Left renal pelvis (tissue), 4 donors: Measurements from ENCODE around the gene IAH1. TPM values are rescaled to one million over a fixed set of nuclear protein-coding genes. Genes with fewer than 3 reads are reported as not detected.

Source experiments
- DNase-seq, 4 donors: peaks; one replicate each; pipeline ENCODE4 v3.0.0-alpha.2; 2013; ENCODE audit warnings: low read depth in 4 of 4, low spot score in 3 of 4
- polyA plus RNA-seq, 4 donors: library from polyadenylated mRNA; unstranded; fragments of 120-200 nt; gene quantifications; one replicate each; pipeline ENCODE4 v1.2.1, GENCODE V29; 2013; ENCODE audit not compliant: insufficient read length in 4 of 4

IAH1 gene, protein sequence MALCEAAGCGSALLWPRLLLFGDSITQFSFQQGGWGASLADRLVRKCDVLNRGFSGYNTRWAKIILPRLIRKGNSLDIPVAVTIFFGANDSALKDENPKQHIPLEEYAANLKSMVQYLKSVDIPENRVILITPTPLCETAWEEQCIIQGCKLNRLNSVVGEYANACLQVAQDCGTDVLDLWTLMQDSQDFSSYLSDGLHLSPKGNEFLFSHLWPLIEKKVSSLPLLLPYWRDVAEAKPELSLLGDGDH
- polyA plus RNA-seq: 10 to 100 TPM; 42.8 to 52.1 (median 46.2) TPM

DNA sequence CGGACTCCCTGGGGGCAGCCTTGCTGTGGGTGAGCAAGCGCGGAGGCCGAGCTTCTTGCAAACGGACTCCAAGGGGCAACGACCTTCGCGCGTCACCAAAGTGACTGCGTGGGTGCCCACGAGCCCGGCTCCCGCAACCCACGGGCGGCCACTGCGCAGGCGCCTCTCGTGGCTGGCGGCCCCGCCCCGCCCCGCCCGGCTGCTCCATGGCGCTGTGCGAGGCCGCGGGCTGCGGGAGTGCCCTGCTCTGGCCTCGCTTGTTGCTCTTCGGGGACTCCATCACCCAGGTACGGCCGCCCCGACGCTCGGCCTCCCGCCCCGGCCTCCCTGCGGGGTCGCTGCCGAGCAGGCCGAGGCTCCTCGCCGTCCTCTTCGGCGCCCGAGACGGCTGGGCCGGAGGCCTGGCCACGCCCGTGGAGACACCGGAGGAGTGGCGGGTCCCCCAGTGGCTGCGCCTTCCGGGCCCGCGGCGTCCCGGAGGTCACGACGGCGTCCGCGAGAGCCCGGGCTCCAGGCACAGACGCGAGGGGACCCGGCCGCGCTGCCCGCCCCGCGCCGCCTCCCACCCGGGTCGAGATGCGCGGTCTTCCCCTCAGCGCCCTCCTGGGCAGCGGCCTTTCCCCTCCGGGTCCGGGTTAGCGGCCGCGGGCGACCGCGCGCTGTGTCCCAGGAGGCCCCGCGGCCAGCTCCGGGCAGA, at the start of gene IAH1:
Gene IAH1, plus strand, starts transcription at position 191 of the 697 bp plus-strand sequence. Its CDS starts 16 bp downstream, at position 207.
- peak in 3 of 4 donors; percentile 4 to 25 (median 18) for DNase-seq

DNA sequence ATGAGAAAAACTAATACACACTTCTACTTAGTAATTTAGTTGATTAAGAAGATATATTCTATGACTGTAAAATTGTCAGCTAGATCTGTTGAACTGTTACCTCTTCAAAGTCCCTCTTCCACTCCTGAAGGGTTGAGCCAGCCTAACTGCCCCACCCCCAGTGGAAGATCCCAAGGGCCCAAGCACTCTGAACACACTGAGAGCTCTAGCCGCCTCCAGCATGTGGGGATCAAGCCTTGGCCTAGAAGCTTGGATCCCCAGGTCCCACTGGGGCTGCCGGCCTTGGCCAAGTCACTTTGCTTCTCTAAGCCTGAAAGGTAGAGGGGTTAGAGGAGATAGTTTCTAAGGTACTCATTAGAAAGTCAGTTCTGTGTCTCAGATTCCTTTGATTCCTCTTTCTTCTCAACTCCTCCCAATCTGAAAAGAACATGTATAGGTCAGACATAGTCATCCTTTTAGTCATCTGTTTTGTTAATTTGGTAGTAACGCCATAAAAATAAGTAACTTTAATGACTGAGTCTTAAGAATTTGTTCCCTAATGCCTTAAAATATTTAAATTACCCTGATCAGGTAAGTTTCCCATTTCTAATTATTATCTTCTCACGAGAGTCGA, 45.3 kb upstream of the IAH1 start:
- DNase-seq: no peak

DNA sequence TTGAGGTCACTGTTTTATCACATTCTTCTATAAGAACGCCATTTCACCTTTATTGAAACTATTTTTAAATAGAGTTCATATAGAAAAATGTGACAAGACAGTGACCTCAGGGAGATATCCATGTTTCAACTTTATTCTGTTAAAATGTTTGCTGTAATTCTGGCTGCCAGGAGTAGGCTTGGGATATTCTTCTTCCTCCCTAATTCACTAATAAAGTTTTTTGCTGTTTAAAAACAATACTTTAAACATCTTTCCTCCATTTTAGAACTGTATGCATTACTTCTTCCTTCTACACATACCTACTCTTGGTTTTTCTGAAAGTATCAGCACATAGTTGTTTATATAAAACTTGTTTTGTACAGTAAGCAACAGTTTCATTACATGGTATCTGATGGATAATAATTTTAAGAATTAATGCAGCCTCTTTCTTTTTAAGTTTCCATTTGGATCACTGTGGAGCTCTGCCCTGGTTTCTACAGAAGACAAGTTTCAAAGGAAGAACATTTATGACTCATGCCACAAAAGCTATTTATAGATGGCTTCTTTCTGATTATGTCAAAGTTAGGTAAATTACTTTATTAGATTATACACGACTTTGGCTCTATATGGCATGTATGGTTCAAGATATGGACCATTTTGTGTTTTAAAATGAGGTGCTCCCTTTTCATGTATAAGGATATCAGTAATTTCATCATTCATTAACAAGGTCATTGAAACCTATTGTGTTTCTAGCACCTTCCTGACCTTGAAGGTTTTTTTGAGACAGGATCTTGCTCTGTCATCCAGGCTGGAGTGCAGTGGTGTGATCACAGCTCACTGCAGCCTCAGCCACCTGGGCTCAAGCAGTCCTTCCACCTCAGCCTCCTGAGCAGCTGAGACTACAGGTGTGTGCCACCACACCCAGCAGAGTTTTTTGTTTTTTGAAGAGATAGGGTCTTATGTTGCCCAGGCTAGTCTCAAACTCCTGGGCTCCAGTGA, 43.7 kb upstream of the IAH1 start:
- no peak for DNase-seq

DNA sequence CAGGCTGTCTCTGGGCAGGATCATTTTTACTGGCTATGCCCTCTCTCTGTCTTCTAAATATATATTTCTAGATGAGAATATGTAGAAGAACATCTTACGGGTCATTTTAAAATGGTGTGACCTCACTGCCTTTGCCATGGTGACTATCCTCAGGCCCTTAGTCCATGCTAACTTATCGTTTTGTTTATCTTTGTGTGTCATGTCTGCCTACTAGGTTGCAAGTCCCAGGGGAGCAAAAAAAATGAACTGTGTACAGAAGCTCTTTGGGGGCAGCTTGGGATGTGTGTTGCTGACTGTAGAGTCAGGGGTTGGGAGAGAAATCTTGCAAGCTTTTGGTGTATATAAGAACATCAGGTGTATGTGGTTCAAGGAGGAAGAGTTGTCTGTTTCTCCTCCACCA, 39.9 kb upstream of the IAH1 start:
- no peak for DNase-seq

DNA sequence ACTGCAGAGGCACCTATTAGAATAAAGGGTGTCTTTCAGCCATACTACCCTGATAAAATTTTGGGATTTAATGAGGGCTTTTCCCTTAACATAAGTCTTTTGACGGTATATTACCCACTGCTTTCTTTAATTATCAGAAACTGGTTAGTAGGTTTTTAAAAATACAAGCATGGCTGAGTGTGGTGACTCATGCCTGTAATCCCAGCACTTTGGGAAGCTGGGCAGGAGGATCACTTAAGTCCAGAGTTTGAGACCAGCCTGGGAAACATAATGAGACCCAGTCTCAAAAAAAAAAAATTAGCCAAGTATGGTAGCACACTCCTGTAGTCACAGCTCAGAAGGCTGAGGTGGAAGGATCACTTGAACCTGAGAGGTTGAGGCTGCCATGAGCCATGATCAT, 34.8 kb upstream of the IAH1 start:
- no peak for DNase-seq

DNA sequence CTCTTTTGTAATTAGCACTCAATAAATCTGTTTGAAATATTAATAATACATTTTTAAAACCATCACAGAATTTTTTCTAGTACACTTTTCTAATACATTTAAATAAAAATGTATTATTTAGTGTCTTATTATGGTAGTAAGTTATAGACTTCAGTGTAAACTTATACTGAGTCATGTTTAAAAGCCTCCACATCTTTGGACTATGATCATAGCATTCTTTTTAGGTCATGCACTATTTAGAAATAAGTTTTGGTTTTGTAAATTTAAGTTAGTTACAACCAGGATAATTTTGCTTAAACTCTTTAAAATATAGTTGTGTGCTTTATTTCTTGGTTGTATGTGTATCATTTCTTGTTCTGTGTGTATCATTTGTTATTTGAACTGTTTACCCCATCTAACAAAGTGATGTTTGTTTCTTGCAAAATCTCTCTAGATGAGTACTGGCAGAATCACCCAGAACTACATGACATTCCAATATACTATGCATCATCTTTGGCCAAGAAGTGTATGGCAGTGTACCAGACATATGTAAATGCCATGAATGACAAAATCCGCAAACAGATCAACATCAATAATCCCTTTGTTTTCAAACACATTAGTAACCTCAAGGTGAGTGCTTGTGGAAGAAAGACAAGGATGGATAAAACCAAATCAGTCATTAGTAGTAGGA, 34.2 kb upstream of the IAH1 start:
- DNase-seq: no peak

DNA sequence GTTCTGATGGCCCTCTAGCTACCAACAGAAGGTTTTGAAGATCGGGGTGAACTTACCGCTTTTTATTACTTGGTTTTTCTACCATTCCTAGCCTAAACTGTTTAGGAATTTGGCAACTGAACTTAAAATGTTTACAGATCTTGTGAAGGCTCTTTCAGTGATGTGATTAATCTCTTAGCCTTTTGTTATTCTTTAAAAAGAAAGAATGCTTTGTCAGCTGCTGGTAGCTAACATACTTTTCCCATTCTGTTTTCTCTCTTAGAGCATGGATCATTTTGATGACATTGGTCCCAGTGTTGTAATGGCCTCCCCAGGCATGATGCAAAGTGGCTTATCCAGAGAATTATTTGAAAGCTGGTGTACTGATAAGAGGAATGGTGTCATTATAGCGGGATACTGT, 32.8 kb upstream of the IAH1 start:
- no peak for DNase-seq

DNA sequence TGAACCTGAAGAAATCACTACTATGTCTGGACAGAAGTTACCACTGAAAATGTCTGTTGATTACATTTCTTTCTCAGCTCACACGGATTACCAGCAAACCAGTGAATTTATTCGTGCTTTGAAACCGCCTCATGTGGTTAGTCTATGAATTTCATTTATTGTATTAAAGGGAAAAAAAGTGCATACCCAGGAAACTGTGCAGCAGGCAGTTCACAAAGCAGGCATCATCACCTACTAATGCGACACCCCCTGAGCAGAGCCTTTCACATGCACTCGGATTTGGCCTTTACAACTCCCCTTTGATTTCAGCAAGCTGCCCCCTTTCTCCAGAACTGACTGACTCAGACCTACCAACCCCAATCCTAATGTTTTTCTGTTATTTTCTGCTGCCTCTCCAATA, 30.8 kb upstream of the IAH1 start:
- DNase-seq: no peak

DNA sequence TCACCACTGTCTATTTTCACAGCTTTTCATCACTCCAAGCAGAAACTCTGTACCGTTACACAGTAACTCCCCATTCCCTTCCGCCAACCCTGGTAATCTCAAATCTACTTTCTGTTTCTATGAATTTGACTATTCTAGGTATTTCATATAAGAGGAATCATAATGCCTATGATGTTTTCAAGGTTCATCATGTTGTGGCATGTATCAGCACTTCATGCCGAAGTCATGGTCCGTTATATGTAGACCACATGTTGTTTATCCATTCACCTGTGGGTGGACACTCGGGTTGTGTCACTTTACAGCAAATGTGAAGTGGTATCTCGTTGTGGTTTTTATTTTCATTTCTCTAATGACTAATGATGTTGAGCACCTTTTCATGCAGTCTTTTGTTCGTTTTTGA, 29.3 kb upstream of the IAH1 start:
- no peak for DNase-seq

DNA sequence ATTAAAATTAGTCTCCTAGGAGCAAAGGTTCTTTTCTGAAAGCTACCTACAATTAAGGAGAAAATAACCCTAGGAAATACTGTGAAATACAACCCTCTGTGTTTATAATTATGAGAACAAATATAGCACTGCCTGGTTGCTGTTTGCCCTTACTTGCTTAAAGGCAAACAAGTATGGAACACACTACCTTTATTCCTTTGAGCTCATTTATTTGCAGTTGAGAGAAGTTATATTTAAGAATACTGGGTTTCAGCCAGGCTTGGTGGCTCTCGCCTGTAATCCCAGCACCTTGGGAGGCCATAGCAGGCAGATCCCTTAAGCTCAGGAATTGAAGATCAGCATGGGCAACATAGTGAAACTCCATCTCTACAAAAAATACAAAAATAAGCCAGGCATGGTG, 23.1 kb upstream of the IAH1 start:
- no peak for DNase-seq

DNA sequence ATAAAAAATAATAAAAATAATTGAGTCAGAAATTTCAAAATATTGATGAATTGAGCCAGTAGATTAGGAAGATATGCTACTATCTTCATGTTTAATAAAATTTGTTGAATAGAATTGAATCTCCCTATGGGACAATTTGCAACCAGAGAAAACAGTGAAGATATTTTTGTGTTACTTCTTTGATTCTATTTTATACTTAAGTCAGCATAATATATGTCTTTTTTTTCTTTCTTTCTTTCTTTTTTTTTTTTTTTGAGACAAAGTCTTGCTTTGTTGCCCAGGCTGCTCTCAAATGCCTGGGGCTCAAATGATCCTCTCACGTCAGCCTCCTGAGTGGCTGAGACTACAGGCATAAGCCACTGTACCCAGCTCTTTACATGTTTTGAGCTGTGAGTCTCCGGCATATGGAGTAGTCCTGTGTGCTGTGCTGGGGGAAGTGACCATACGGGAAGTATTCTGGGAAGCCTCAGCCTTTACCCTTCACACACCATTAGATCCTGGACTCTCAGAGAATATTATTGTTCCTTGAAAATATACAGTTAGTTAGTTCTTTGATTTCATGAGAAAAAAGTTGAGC, 13.8 kb upstream of the IAH1 start:
- no peak for DNase-seq

DNA sequence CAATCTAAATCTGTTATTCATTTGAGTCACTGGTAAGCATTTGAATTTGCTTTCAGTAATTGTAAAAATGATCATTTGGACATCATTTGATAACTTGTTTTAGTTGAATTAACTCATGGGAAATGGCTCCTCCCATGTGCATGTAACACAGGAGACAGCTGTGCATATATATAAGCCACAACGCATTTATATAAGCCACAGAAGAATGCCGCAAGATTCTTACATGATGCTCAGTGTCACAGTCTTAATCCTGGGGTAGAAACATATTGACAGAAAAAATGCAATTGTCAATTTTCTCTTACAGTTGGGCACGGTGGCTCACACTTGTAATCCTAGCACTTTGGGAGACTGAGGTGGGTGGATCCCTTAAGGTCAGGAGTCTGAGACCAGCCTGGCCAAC, 13.3 kb upstream of the IAH1 start:
- no peak for DNase-seq

DNA sequence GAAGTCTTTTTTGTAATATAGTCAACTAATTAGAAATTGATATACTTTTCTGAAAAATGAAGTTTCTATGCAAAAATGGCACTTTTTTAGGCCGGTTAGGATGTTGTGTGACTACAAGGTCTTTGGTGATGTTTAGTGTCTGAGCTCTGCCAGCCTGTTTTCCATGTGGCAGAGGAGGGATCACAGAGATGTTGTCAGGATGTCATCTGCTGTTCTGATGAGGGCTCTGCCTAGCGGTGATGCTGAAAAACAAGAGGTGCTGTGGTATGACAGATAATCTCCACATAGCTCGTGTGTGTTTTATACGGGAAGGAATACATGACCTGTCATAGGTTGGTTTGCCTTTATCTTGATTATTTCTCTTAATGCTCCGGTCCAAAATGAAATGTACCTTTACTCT, 12.0 kb upstream of the IAH1 start:
- no peak for DNase-seq

DNA sequence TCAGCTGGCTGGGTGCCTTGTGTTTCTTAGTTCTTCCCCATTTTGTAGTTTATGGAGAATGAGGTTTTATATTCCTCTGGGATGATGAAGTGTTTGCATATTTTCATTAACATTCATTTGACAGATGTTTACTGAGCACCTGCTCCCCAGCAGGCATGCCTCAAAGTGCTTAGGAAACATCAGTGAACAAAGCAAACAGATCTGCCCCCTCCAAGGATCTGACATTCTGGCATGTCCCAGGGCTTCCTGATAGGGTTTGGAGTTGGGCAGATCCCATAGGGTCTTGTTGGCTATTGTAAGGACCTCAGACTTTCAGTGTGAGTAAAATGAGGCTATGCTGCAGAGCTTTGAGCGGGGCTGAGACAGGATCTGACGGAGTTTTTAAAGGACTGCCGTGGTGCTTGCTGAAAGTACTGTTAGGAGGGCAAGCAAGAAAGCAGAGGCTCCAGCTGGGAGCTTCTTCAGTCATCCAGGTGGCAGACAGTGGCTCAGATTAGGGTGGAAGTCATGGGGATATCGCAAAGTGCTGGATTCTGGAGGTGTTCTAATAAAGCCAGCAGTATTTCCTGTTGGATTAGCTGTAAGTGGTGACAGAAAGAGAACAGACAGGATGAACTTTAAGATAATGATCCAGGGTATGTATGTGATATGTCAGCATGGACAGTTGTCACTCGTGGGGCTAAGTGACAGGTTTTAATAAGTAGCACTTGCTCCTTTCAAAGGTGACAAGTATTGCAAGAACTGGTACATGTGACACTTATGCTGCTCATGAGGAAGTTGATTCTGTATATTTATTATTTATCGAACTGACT, 11.3 kb upstream of the IAH1 start:
- DNase-seq: no peak

DNA sequence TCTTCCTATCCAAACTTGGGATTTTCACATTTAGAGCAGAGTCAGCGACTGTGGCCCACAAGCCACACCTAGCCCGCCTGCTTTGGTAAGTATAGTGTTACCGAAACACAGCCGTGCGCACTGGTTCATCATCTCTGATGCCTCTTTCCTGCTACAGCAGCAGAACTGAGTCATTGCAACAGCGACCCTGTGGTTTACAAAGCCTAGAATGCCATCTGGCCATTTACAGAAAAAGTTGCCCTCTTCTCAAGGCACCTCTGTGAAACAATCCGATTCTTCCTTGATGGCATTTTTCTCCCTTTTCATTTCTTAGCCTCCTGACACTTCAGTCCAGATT, 10.7 kb upstream of the IAH1 start:
- no peak for DNase-seq

DNA sequence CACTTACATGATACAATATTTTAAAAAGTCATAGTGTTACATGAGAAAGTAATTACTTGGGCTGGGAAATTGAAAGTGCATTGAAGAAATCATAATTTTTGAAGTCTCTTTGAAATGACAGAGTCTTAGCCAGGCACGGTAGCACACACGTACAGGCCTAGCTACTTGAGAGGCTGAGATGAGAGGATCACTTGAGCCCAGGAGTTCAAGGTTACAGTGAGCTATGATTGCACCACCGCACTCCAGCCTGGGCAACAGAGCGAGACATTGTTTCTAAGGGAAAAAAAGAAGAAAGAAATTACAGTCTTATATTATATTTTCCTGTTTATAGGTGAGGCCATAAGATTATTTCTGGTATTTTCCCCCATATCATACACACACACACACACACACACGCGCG, 9.2 kb upstream of the IAH1 start:
- no peak for DNase-seq

DNA sequence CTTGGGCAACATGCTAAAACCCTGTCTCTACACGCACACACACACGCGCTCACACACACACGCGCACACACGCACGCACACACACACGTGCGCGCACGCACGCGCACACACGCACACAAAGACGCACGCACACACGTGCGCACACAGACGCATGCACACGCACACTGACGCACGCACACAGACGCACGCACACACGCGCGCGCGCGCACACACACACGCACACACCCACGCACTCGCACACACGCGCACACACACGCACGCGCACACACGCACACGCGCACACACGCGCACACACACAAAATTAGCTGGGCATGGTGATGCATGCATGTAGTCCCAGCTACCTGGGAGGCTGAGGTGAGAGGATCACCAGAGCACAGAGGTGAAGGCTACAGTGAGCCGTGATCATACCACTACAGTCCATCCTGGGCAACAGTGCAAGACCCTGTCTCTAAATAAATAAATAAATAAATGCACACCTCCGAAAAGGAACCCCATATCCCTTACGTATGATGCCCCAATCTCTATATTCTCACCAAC, 8.1 kb upstream of the IAH1 start:
- no peak for DNase-seq

DNA sequence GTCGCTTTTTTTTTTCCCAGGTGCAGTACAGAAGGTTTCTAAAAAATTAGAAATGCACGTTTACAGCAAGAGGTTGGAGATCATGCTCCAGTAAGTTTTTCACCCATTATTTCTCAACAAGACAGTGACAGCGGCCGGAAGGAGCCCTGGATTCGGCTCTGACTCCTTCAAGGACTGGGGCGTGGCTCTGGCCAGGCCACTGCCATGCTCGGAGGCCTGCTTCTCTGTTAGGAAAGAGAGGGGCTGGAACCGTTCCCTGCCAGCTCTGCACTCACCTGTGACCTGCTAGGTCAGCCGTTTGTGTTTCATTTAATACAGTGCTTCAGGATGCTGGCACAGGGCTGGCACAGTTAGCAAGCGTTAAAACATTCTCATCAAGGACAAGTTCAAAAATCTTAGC, 6.7 kb upstream of the IAH1 start:
- DNase-seq: no peak

DNA sequence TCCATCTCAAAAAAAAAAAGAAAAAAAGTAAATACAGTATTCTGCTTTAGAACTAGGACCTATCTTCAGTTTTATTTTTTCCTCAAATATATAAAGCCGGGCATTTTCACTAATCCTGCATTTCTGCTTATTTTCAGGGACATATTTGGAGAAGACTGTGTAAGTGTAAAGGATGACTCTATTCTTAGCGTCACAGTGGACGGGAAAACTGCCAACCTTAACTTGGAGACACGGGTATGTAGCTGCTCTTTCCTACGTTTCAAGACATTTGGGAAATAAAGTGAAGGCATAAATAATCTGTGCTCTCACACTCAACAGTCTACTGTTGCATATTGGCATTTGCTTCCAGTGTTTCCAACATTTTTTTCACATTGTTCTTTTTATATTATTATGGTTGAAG, 3.1 kb upstream of the IAH1 start:
- no peak for DNase-seq
